ENCODE measurements around the gene C2orf49.

- TF ChIP-seq E2F1 (CRISPR knock-in tag; IDR thresholded peaks at IDR 0.05) (no peak), PKNOX1 (IDR thresholded peaks at IDR 0.05) (no peak), PBX2 (CRISPR knock-in tag; IDR thresholded peaks at IDR 0.05; ENCODE audit: low read depth) (no peak), PBX2 (tag; conservative IDR thresholded peaks at IDR 0.05; ENCODE audit: low read depth) (no peak), ZKSCAN1 (IDR thresholded peaks at IDR 0.05; ENCODE audit: low read depth, low read length) (no peak), CTCF (IDR thresholded peaks at IDR 0.05 in 2 of 3, conservative IDR thresholded peaks at IDR 0.05 in 1 of 3; ENCODE audit: insufficient read depth in 2 of 3, low read depth in 1 of 3, low read length in 3 of 3) (no peak), NKRF (IDR thresholded peaks at IDR 0.05; ENCODE audit: borderline replicate concordance) (no peak), NONO (IDR thresholded peaks at IDR 0.05; ENCODE audit: low read depth in 2 of 2, low read length in 1 of 2) (no peak), U2AF1 (optimal IDR thresholded peaks at IDR 0.05; ENCODE audit: low read depth, low read length) (no peak)
Observed at GRCh38 chr2:105325389-105325963, 11.9 kb upstream of the C2orf49 start.

All from K562 (cell line).